AG08396 (cell line): Measurements from ENCODE around the gene ID4.

ENCODE experiments used
- DNase-seq: peaks from one replicate; pipeline ENCODE4 v3.0.0; 2012; ENCODE audit warnings: low spot score, mixed read lengths

ID4 gene

GRCh38 chr6:19860235-19860877 is 23.2 kb downstream of the ID4 start:
- no peak for DNase-seq

GRCh38 chr6:19864285-19864684 is 27.1 kb downstream of the ID4 start:
- DNase-seq: no peak

GRCh38 chr6:19865178-19865577 is 28.0 kb downstream of the ID4 start:
- DNase-seq: no peak

- DNase-seq: no peak
These were observed 29.2 kb downstream of the ID4 start for GRCh38 chr6:19866173-19866984.

GRCh38 chr6:19866985-19867627 is 29.9 kb downstream of the ID4 start:
- peak; percentile 49 for DNase-seq

- DNase-seq: no peak
These were observed 32.3 kb downstream of the ID4 start for GRCh38 chr6:19869464-19869863.

GRCh38 chr6:19870322-19870721 is 33.2 kb downstream of the ID4 start:
- DNase-seq: no peak

GRCh38 chr6:19873031-19873430 is 35.9 kb downstream of the ID4 start:
- DNase-seq: no peak

- DNase-seq: no peak
These were observed 39.5 kb downstream of the ID4 start for GRCh38 chr6:19876672-19877071.

GRCh38 chr6:19879663-19880062 is 42.5 kb downstream of the ID4 start:
- no peak for DNase-seq

- DNase-seq: no peak
These were observed 42.9 kb downstream of the ID4 start for GRCh38 chr6:19880066-19880465.

- DNase-seq: no peak
These were observed 54.3 kb downstream of the ID4 start for GRCh38 chr6:19891451-19891850.
